IMR-90 (cell line): Measurements from ENCODE around the gene DISC1. TPM values are rescaled to one million over a fixed set of nuclear protein-coding genes. Genes with fewer than 3 reads are reported as not detected.

Experiments used
- ATAC-seq: fragments of 200-7000 bp; cut with Tn5 transposase; 2 replicates; pipeline ENCODE4 v1.9.1; 2020; ENCODE audit warnings: low read depth, mild to moderate bottlenecking, moderate library complexity
- BruUV-seq: library from RNA; stranded (reverse); fragments of 400-500 nt; replicated peaks from 2 replicates; lab custom pipeline; 2021; lab: Mats Ljungman, UMichigan
- CTCF ChIA-PET: fragments of 300-600 bp; formaldehyde crosslinking; extraction: SDS; loops from one replicate; lab custom pipeline; 2021; ENCODE audit warnings: antibody characterized with exemption; lab: Yijun Ruan, JAX
- POLR2A ChIA-PET: fragments of 300-600 bp; sonication (Branson Sonifier 250); formaldehyde crosslinking; loops from one replicate; lab custom pipeline; 2022; ENCODE audit warnings: antibody characterized with exemption; ENCODE audit not compliant: unreplicated experiment; lab: Charles Lee
- DNase-seq: peaks from one replicate; pipeline ENCODE4 v3.0.0; 2013
- H2AFZ ChIP-seq: replicated peaks from 2 replicates; pipeline ENCODE3; 2013; ENCODE audit warnings: low read length, mild to moderate bottlenecking; ENCODE audit not compliant: poor library complexity
- H2AK5ac ChIP-seq: 2 replicates; pipeline ENCODE4 v1.6.1; 2013; ENCODE audit warnings: low read depth, low read length, inconsistent platforms
- H2AK9ac ChIP-seq: replicated peaks from 2 replicates; pipeline ENCODE3; 2013; ENCODE audit warnings: mild to moderate bottlenecking, low read depth, low read length, moderate library complexity; ENCODE audit not compliant: poor library complexity
- H2BK120ac ChIP-seq: 2 replicates; pipeline ENCODE4 v1.6.1; 2013; ENCODE audit warnings: low read depth, low read length, inconsistent platforms
- H2BK15ac ChIP-seq: 3 replicates; pipeline ENCODE4 v1.6.1; 2013; ENCODE audit warnings: low read depth, low read length, inconsistent platforms
- H2BK20ac ChIP-seq: 2 replicates; pipeline ENCODE4 v1.6.1; 2013; ENCODE audit warnings: low read depth, mild to moderate bottlenecking, inconsistent platforms, low read length, moderate library complexity
- H2BK5ac ChIP-seq: 2 replicates; pipeline ENCODE4 v1.6.1; 2013; ENCODE audit warnings: mild to moderate bottlenecking, low read depth, low read length, inconsistent platforms; ENCODE audit not compliant: poor library complexity, severe bottlenecking
- H3K14ac ChIP-seq: replicated peaks from 2 replicates; pipeline ENCODE4 v1.6.1; 2013; ENCODE audit warnings: low read depth, low read length, inconsistent platforms
- H3K18ac ChIP-seq: 2 replicates; pipeline ENCODE4 v1.6.1; 2013; ENCODE audit warnings: low read depth, low read length, control low read depth
- H3K23ac ChIP-seq: 2 replicates; pipeline ENCODE4 v1.6.1; 2013; ENCODE audit warnings: low read depth, low read length, inconsistent platforms
- H3K27ac ChIP-seq: 2 replicates; pipeline ENCODE4 v1.5.1; 2013; ENCODE audit warnings: mild to moderate bottlenecking, control low read depth, low read length; ENCODE audit not compliant: insufficient read depth
- H3K27me3 ChIP-seq: 2 replicates; pipeline ENCODE4 v1.6.1; 2013; ENCODE audit warnings: low read length; ENCODE audit not compliant: control insufficient read depth, insufficient read depth
- H3K36me3 ChIP-seq: 2 replicates; pipeline ENCODE4 v1.6.1; 2013; ENCODE audit warnings: low read length, mixed read lengths; ENCODE audit not compliant: control insufficient read depth, insufficient read depth
- H3K4ac ChIP-seq: 2 replicates; pipeline ENCODE4 v1.6.1; 2013; ENCODE audit warnings: low read depth, low read length, inconsistent platforms
- H3K4me1 ChIP-seq: 2 replicates; pipeline ENCODE4 v1.6.1; 2013; ENCODE audit warnings: low read length, mixed read lengths; ENCODE audit not compliant: control insufficient read depth, insufficient read depth
- H3K4me2 ChIP-seq: 2 replicates; pipeline ENCODE4 v1.6.1; 2013; ENCODE audit warnings: low read depth, mild to moderate bottlenecking, control low read depth, low read length, moderate library complexity
- H3K4me3 ChIP-seq: 2 replicates; pipeline ENCODE4 v1.5.1; 2013; ENCODE audit warnings: low read depth, mild to moderate bottlenecking, control low read depth, low read length, moderate library complexity; ENCODE audit not compliant: insufficient read depth
- H3K56ac ChIP-seq: 2 replicates; pipeline ENCODE4 v1.6.1; 2013; ENCODE audit warnings: low read length, inconsistent platforms; ENCODE audit not compliant: insufficient read depth; ENCODE audit errors: extremely low read depth
- H3K79me1 ChIP-seq, 2 experiments: 2 replicates each; pipeline ENCODE4 v1.6.1; 2013; ENCODE audit warnings: low read length in 2 of 2, inconsistent platforms in 1 of 2, low read depth in 1 of 2
- H3K9ac ChIP-seq: 2 replicates; pipeline ENCODE4 v1.6.1; 2013; ENCODE audit warnings: low read depth, low read length, control low read depth
- H3K9me1 ChIP-seq: 2 replicates; pipeline ENCODE4 v1.6.1; 2013; ENCODE audit warnings: low read length, inconsistent platforms; ENCODE audit not compliant: insufficient read depth
- H3K9me3 ChIP-seq: 2 replicates; pipeline ENCODE4 v1.6.1; 2013; ENCODE audit warnings: low read length; ENCODE audit not compliant: control insufficient read depth, insufficient read depth
- H4K20me1 ChIP-seq: 2 replicates; pipeline ENCODE4 v1.6.1; 2013; ENCODE audit warnings: low read length, inconsistent platforms; ENCODE audit not compliant: insufficient read depth
- H4K5ac ChIP-seq: 2 replicates; pipeline ENCODE4 v1.6.1; 2013; ENCODE audit warnings: mild to moderate bottlenecking, low read depth, low read length, control low read depth
- H4K8ac ChIP-seq, 2 experiments: 2 replicates each; pipeline ENCODE4 v1.6.1; 2013; ENCODE audit warnings: low read depth in 2 of 2, low read length in 2 of 2, control low read depth in 1 of 2, inconsistent platforms in 1 of 2
- H4K91ac ChIP-seq: 2 replicates; pipeline ENCODE4 v1.6.1; 2013; ENCODE audit warnings: low read depth, low read length, inconsistent platforms; ENCODE audit not compliant: insufficient read depth
- BHLHE40 ChIP-seq: fragments of 150-350 bp; IDR thresholded peaks from 2 replicates; pipeline ENCODE4 v1.6.1; 2016; ENCODE audit warnings: mild to moderate bottlenecking, low read depth, low read length
- CEBPB ChIP-seq: IDR thresholded peaks from 2 replicates; pipeline ENCODE4 v1.6.1; 2012; ENCODE audit warnings: low read depth, low read length, improper control_type of control experiment
- CHD1 ChIP-seq: IDR thresholded peaks from 2 replicates; pipeline ENCODE4 v1.6.1; 2012; ENCODE audit warnings: low read depth, low read length, improper control_type of control experiment
- CTCF ChIP-seq: conservative IDR thresholded peaks from 2 replicates; pipeline ENCODE4 v1.5.1; 2012; ENCODE audit warnings: mild to moderate bottlenecking, low read depth, low read length, improper control_type of control experiment
- ELK1 ChIP-seq: fragments of 150-350 bp; IDR thresholded peaks from 2 replicates; pipeline ENCODE4 v1.6.1; 2016; ENCODE audit warnings: low read depth, mild to moderate bottlenecking, low read length, moderate library complexity, borderline replicate concordance
- FOS ChIP-seq: fragments of 150-350 bp; IDR thresholded peaks from 2 replicates; pipeline ENCODE4 v1.6.1; 2016; ENCODE audit warnings: low read depth, low read length
- MAFK ChIP-seq: IDR thresholded peaks from 2 replicates; pipeline ENCODE4 v1.6.1; 2012; ENCODE audit warnings: low read depth, low read length, improper control_type of control experiment
- MAZ ChIP-seq: IDR thresholded peaks from 2 replicates; pipeline ENCODE4 v1.6.1; 2012; ENCODE audit warnings: low read depth, mild to moderate bottlenecking, low read length, improper control_type of control experiment, moderate library complexity, borderline replicate concordance
- MXI1 ChIP-seq: IDR thresholded peaks from 2 replicates; pipeline ENCODE4 v1.6.1; 2012; ENCODE audit warnings: low read depth, mild to moderate bottlenecking, low read length, moderate library complexity, borderline replicate concordance
- NFE2L2 ChIP-seq: fragments of 150-350 bp; IDR thresholded peaks from 2 replicates; pipeline ENCODE4 v1.6.1; 2016; ENCODE audit warnings: low read depth, mild to moderate bottlenecking, low read length
- POLR2A ChIP-seq: IDR thresholded peaks from 2 replicates; pipeline ENCODE4 v1.6.1; 2012; ENCODE audit warnings: mild to moderate bottlenecking, low read depth, low read length
- RAD21 ChIP-seq: IDR thresholded peaks from 2 replicates; pipeline ENCODE4 v1.6.1; 2012; ENCODE audit warnings: low read length, improper control_type of control experiment
- RCOR1 ChIP-seq: IDR thresholded peaks from 2 replicates; pipeline ENCODE4 v1.6.1; 2012; ENCODE audit warnings: mild to moderate bottlenecking, low read length, improper control_type of control experiment; ENCODE audit not compliant: insufficient replicate concordance
- RFX5 ChIP-seq: IDR thresholded peaks from 2 replicates; pipeline ENCODE4 v1.8.0; 2012; ENCODE audit warnings: low read depth, mild to moderate bottlenecking, low read length, moderate library complexity
- SMC3 ChIP-seq: fragments of 150-350 bp; IDR thresholded peaks from 2 replicates; pipeline ENCODE4 v1.6.1; 2016; ENCODE audit warnings: low read depth, mild to moderate bottlenecking, antibody characterized with exemption, low read length, moderate library complexity
- USF2 ChIP-seq: fragments of 150-350 bp; IDR thresholded peaks from 2 replicates; pipeline ENCODE4 v1.6.1; 2017; ENCODE audit warnings: mild to moderate bottlenecking, antibody characterized with exemption, low read length, low read depth
- WGBS, 2 experiments: methylation state at CpG; one replicate each; pipeline versions ENCODE4 v1.1.5 to v1.1.7; 2013; ENCODE audit warnings: missing lambda C conversion rate in 2 of 2; ENCODE audit not compliant: insufficient read length in 1 of 2; ENCODE audit errors: extremely low coverage in 2 of 2; 5-methylcytosine and 5-hydroxymethylcytosine counted together
- dilution Hi-C: fragments of 300-500 bp; cut with HindIII; formaldehyde crosslinking; loops from one replicate; pipeline ENCODE4 v1.14.3; 2018; ENCODE audit warnings: low sequenced_read_pairs; ENCODE audit not compliant: unreplicated experiment
- in situ Hi-C: fragments of 300-500 bp; cut with MboI; formaldehyde crosslinking; loops from 3 replicates; pipeline ENCODE4 v1.14.3; 2019; ENCODE audit warnings: low sequenced_read_pairs, inconsistent platforms, mixed read lengths
- intact Hi-C: fragments of 100-400 bp; cut with micrococcal nuclease; formaldehyde crosslinking; loops from 2 replicates; pipeline ENCODE4 v1.10.0; 2022
- polyA plus RNA-seq, 3 experiments: library from polyadenylated mRNA; depleted of rRNA; stranded (reverse); fragments of >200 nt; gene quantifications; 2 replicates each; pipeline ENCODE4 v1.2.3, GENCODE V29; 2012; ENCODE audit warnings: low replicate concordance in 1 of 3
- total RNA-seq: library from RNA; depleted of rRNA; stranded (reverse); fragments of >200 nt; gene quantifications from 2 replicates; pipeline ENCODE4 v1.2.3, GENCODE V29; 2012

Gene DISC1
- total and polyA plus RNA-seq, 2 of the 4 experiments (the other 2 are of a cell fraction), result 2.2 to 7.0 TPM

- no peak overlapping the region for H3K4me2 ChIP-seq
- H2BK5ac ChIP-seq, result no peak overlapping the region
- TF ChIP-seq USF2 (no peak), CEBPB (no peak), FOS (no peak), RCOR1 (no peak), RAD21 (no peak), CTCF (no peak), MAZ (no peak), SMC3 (no peak), RFX5 (no peak), MAFK (no peak), CHD1 (no peak), POLR2A (no peak), ELK1 (no peak), NFE2L2 (no peak), MXI1 (no peak), BHLHE40 (no peak)
- H2AK5ac ChIP-seq, result no peak overlapping the region
- dilution Hi-C loops (no loop called here), intact Hi-C loops (no loop called here), in situ Hi-C loops (no loop called here)
- no peak overlapping the region for H2AK9ac ChIP-seq
- no peaks in the 10 kb centered on the region for H3K4me1 ChIP-seq
- CTCF ChIA-PET, result interaction anchor here (0.8 to 2.2 kb wide), 2 partner anchors 17 to 21 kb away, joined by 3 to 7 read pairs; no protein-coding TSS in a partner anchor
- H3K9me1 ChIP-seq, result no peaks in the 10 kb centered on the region
- no TSS peak for BruUV-seq
- WGBS, 2 experiments, result no CpG with 5 or more reads among the region's 3 CpGs
- no peak overlapping the region for H2BK120ac ChIP-seq
- no peak overlapping the region for H3K4me3 ChIP-seq
- H3K9me3 ChIP-seq, result no peaks in the 10 kb centered on the region
- no peak overlapping the region for H4K5ac ChIP-seq
- no peak for ATAC-seq
- H3K79me1 ChIP-seq, result peaks cover 0 to 5% of the 10 kb centered on the region in 2 experiments; a peak in 3 of 4 replicates
- POLR2A ChIA-PET, result no interaction called here
- H3K18ac ChIP-seq, result no peak overlapping the region
- no peak overlapping the region for H3K14ac ChIP-seq
- DNase-seq, result no peak
- no peak overlapping the region for H2AFZ ChIP-seq
- no peak overlapping the region for H4K91ac ChIP-seq
- H3K23ac ChIP-seq, result no peak overlapping the region
- H2BK15ac ChIP-seq, result no peak overlapping the region
- H3K4ac ChIP-seq, result no peak overlapping the region
- no peak overlapping the region for H3K27ac ChIP-seq
- no peak overlapping the region for H3K56ac ChIP-seq
- no peaks in the 10 kb centered on the region for H4K20me1 ChIP-seq
- H2BK20ac ChIP-seq, result no peak overlapping the region
- H3K27me3 ChIP-seq, result no peaks in the 10 kb centered on the region
- H3K36me3 ChIP-seq, result no peaks in the 10 kb centered on the region
- no peak overlapping the region for H4K8ac ChIP-seq
- H3K9ac ChIP-seq, result no peak overlapping the region
Observed at GRCh38 chr1:231735411-231735810, 108.8 kb downstream of the DISC1 start.
